Osteocyte (in vitro differentiated cells): ENCODE measurements around the gene SUMO1. TPM values are rescaled to one million over a fixed set of nuclear protein-coding genes. Genes with fewer than 3 reads are reported as not detected.
"Not testable (repeated sequence)": the region's sequence is repeated elsewhere in the genome, so short reads cannot be mapped to it uniquely, and the experiment has no call there.

Experiments
- DNase-seq: peaks from one replicate; pipeline ENCODE4 v3.0.0; 2021; ENCODE audit warnings: mixed read lengths; ENCODE audit not compliant: unreplicated experiment; ENCODE audit errors: extremely low spot score
- H3K27ac Mint-ChIP-seq: one replicate; pipeline ENCODE4 v1.8.0; 2021; ENCODE audit warnings: mild to moderate bottlenecking, mixed read lengths; ENCODE audit not compliant: unreplicated experiment
- H3K27me3 Mint-ChIP-seq: one replicate; pipeline ENCODE4 v1.8.0; 2021; ENCODE audit warnings: mixed read lengths; ENCODE audit not compliant: unreplicated experiment
- H3K36me3 Mint-ChIP-seq: one replicate; pipeline ENCODE4 v1.8.0; 2021; ENCODE audit warnings: mixed read lengths; ENCODE audit not compliant: unreplicated experiment
- H3K4me1 Mint-ChIP-seq: one replicate; pipeline ENCODE4 v1.8.0; 2021; ENCODE audit warnings: mixed read lengths; ENCODE audit not compliant: unreplicated experiment
- H3K4me3 Mint-ChIP-seq: one replicate; pipeline ENCODE4 v1.8.0; 2021; ENCODE audit warnings: mild to moderate bottlenecking, moderate library complexity, mixed read lengths; ENCODE audit not compliant: unreplicated experiment
- H3K9me3 Mint-ChIP-seq: one replicate; pipeline ENCODE4 v1.8.0; 2021; ENCODE audit warnings: mixed read lengths; ENCODE audit not compliant: unreplicated experiment
- long read RNA-seq: library from polyadenylated mRNA; unstranded; transcript quantifications from one replicate; pipeline ENCODE4 v2.0.0, GENCODE V29; 2021
- total RNA-seq: library from RNA; stranded (reverse); gene quantifications from 2 replicates; pipeline ENCODE4 v1.2.1, GENCODE V29; 2021
- TF ChIP-seq, protein P1 (sequence below): fragments of 200-600 bp; sonication (generic); IDR thresholded peaks from 2 replicates; pipeline ENCODE4 v1.5.0; 2021; ENCODE audit warnings: antibody characterized with exemption, mild to moderate bottlenecking, moderate library complexity

SUMO1 gene
- total RNA-seq, result 89.8 and 94.7 TPM in 2 replicates
- long read RNA-seq, transcript SUMO1-203 (5 exons, 1,536 nt), result major isoform, 657 of 707 reads
- long read RNA-seq, transcript SUMO1-205 (5 exons, 534 nt), result minor isoform, 18 of 707 reads
- long read RNA-seq, transcript SUMO1-201 (4 exons, 831 nt), result minor isoform, 10 of 707 reads
- long read RNA-seq, partial matches to known transcripts, result 1 of 707 reads
- long read RNA-seq, other reads (novel, unspliced or antisense), result 14 of 707 reads

DNA sequence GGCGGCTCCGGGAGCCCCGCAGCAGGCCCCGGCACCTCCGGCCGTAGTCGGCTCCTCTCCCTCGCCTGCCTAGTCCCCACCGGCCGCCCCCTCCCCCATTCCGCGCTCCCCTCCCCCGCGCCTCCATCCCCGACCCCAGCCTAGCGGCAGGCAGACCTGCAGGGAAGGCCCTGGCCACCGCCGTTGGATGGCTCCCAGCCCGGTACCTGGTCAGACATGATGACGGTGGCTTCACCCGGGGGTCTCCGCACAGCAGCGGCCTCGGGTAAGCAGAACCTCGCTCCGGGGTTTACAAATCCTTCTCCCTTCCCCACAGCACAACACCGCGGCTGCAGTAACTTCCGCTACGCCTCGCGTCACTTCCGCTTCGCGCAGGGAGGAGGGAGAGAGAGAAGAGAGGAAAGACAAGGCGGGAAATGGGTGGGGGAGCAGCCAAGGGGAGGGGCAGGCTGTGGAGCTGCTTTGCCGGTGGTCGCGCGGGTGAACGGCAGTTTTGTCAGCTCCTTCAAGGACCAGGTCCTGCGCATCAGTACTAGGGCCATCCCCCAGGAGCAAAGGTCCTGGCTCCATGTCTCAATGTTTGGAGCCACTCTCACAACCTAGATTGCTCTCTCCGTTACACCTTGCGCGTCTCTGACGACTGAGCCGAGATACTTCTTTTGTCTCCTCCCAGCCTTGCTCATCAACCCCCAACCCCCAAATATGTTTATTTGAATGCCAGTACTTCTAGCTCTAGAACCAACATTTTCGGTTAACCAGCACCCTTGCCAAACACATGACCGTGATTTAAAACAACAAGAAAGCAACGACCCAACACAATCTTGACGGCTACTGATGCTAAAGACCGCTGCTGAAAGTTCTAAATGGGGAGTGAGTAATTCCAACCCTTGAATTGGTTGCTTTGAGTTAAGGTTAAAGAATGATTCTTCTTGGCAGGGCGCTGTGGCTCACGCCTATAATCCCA is at the start of gene SUMO1:
TSS of gene SUMO1 (minus strand) at position 364 of the 964 bp plus-strand sequence. CDS start at position 218, 146 bp downstream.
- DNase-seq, result peak; percentile 91
- peaks cover 17% of the 10 kb centered on the region for H3K4me1 Mint-ChIP-seq
- H3K4me3 Mint-ChIP-seq, result peak within 1 kb of the TSS; percentile 96
- TF ChIP-seq, protein P1, sequence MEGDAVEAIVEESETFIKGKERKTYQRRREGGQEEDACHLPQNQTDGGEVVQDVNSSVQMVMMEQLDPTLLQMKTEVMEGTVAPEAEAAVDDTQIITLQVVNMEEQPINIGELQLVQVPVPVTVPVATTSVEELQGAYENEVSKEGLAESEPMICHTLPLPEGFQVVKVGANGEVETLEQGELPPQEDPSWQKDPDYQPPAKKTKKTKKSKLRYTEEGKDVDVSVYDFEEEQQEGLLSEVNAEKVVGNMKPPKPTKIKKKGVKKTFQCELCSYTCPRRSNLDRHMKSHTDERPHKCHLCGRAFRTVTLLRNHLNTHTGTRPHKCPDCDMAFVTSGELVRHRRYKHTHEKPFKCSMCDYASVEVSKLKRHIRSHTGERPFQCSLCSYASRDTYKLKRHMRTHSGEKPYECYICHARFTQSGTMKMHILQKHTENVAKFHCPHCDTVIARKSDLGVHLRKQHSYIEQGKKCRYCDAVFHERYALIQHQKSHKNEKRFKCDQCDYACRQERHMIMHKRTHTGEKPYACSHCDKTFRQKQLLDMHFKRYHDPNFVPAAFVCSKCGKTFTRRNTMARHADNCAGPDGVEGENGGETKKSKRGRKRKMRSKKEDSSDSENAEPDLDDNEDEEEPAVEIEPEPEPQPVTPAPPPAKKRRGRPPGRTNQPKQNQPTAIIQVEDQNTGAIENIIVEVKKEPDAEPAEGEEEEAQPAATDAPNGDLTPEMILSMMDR, result no peak
- H3K36me3 Mint-ChIP-seq, result no peaks in the 10 kb centered on the region
- no peaks in the 10 kb centered on the region for H3K9me3 Mint-ChIP-seq
- H3K27ac Mint-ChIP-seq, result peak within 1 kb of the TSS; percentile 97
- H3K27me3 Mint-ChIP-seq, result no peaks in the 10 kb centered on the region

DNA sequence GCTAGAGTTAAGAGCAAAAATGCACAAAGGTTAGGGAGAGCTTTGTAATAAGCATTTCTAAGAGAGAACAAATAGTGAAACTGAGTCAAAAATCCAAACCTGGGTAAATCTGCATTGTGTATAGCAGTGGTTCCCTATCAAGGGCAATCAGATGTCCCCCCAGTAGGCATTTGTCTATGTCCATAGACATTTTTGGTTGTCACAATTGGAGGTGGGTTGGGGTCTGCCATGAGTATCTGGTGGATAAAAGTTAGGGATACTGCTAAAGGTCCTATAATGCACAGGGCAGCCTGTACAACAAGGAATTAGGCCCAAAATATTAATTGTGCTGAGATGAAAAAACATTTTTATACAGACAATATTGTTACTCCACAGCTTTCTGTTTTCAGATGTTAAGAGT is 48.2 kb upstream of the SUMO1 start:
- Mint-ChIP-seq H3K9me3 (no peaks in the 10 kb centered on the region), H3K27ac (no peak overlapping the region), H3K4me3 (no peak overlapping the region), H3K4me1 (no peaks in the 10 kb centered on the region), H3K27me3 (no peaks in the 10 kb centered on the region), H3K36me3 (peaks cover 45% of the 10 kb centered on the region)
- DNase-seq, result no peak
- TF ChIP-seq, protein P1, result no peak

DNA sequence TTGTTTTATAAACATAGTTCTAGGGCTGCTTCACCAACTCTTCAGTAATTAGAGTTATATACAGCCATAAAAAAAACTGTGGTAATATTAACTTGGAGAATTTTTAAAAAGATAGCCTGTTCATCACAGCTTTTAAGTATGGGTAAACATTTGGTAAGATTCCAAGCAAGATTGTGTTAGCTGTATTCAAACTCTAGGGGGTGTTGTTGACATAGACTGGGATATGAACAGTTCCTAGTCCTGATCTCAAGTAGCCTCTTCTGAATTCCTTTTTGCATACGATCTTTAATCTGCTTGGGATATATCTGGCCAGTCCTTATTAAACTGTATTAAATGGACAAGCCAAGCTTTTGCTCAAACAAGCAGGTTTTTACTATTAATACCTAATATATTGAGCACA is 40.5 kb upstream of the SUMO1 start:
- Mint-ChIP-seq H3K27me3 (no peaks in the 10 kb centered on the region), H3K9me3 (no peaks in the 10 kb centered on the region), H3K36me3 (peaks cover 23% of the 10 kb centered on the region), H3K4me3 (no peak overlapping the region), H3K27ac (peak overlapping the region; percentile 81), H3K4me1 (peaks cover 16% of the 10 kb centered on the region)
- TF ChIP-seq, protein P1, result peak; percentile 73
- no peak for DNase-seq

DNA sequence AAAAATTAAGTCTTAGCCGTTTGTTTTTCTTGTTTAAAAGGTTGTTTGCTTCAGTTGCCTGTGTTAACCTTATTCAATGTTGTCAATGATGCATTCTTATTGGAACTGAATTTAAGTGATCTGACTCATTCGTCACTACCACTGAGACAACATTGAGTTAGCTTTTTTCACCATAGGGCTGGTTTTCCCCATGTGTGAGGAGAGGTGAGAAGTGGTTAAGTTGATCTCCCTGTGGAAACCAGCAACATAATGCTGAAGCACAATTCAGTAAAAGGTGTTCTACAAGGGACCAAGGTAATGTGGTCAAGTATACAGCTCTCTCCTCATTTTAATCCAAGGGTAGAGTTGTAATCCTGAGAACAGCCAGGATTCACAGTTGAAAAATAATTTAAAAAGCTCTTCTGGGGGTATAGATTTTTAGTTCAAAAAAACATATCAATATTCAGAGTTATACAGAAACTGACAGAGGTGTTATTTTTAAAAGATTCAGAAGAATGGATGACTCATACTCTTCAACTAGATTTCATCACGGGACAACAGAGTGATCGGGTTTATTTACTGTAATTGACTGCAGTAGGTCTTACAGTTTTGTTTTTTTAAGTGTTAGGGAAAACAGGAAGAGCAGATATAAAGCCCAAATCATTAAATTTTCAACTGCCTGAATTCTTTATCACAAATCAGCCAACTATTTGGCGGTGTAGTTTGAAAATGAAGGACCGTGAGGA is 39.8 kb upstream of the SUMO1 start:
- H3K27me3 Mint-ChIP-seq, result no peaks in the 10 kb centered on the region
- H3K9me3 Mint-ChIP-seq, result no peaks in the 10 kb centered on the region
- H3K4me3 Mint-ChIP-seq, result no peak overlapping the region
- TF ChIP-seq, protein P1, result no peak
- H3K27ac Mint-ChIP-seq, result peak overlapping the region; percentile 81
- H3K36me3 Mint-ChIP-seq, result peaks cover 23% of the 10 kb centered on the region
- H3K4me1 Mint-ChIP-seq, result peaks cover 17% of the 10 kb centered on the region
- no peak for DNase-seq

DNA sequence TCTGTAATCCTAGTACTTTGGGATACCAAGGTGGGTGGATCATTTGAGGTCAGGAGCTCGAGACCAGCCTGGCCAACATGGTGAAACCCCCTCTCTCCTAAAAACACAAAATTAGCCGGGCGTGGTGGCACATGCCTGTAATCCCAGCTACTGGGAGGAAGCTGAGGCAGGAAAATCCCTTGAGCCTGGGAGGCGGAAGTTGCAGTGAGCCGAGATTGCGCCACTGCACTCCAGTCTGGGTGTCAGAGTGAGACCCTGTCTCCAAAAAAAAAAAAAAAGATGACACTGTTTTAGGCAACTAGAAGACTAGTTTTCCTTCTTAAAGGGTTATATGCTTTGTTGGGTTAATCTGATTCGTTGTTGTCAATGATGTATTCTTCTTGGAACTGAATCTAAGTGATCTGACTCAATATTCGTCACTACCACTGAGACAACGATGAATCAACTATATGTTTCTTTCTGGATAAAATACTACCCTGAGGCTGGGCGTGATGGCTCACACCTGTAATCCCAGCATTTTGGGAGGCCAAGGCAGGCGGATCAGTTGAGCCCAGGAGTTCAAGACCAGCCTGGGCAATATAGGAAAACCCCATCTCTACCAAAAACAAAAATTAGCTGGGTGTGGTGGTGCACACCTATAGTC is 37.8 kb upstream of the SUMO1 start:
- DNase-seq, result peak; percentile 30
- peak overlapping the region; percentile 38 for H3K27ac Mint-ChIP-seq
- H3K36me3 Mint-ChIP-seq, result peaks cover 11% of the 10 kb centered on the region
- not testable (repeated sequence) for H3K4me3 Mint-ChIP-seq, H3K9me3 Mint-ChIP-seq, H3K27me3 Mint-ChIP-seq
- H3K4me1 Mint-ChIP-seq, result peaks cover 25% of the 10 kb centered on the region
